KBM-7 (cell line): ENCODE measurements around the gene OR2V2.
"Not testable (repeated sequence)": the region's sequence is repeated elsewhere in the genome, so short reads cannot be mapped to it uniquely, and the experiment has no call there.

Experiments used
- DNase-seq: peaks from one replicate; pipeline ENCODE4 v3.0.0-alpha.2; 2015
- in situ Hi-C: fragments of 300-500 bp; cut with MboI; formaldehyde crosslinking; loops from 2 replicates; pipeline ENCODE4 v1.14.3; 2020; ENCODE audit warnings: low sequenced_read_pairs, low pct_unique_long_range_greater_than_20kb, mixed read lengths

Gene OR2V2

DNA sequence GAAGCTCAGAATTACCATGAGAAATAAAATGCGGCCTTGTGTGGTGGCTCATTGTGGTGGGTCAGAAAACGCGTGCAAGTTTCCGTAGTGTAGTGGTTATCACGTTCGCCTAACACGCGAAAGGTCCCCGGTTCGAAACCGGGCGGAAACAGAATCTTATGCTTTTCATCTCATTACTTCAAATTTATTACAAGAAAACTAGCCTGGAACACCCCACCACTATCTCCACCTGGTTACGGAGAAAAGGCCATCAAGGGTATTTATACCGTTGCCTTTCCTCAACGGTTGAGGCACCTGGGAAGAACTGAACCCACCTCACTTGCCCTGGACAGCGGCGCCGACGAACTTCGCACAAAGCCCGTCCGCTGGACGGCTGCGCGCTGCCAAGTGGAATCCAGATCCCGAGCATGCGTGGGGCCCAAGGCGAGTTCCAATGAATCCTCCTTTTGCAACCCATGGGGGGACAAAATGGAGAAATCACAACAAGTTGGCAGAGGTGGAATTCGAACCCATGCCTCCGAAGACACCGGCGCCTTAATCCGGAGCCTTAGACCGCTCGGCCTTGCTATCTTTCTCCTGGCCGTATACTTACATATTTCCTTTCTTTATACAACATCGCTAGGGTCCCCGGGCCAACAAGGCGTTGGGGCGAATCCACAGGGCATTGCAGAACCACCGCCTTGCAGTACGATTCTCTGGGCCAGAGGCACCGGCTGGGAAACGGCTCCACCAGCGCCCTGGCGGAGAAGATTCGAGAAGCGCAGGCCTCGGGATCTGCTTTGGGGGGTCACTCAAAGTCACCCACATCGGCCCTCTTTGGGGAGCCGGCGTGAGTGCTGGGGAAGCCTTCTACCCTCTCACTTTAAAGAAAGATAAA, 16.9 kb downstream of the OR2V2 start:
- in situ Hi-C loops, result no loop called here
- DNase-seq, result no peak

DNA sequence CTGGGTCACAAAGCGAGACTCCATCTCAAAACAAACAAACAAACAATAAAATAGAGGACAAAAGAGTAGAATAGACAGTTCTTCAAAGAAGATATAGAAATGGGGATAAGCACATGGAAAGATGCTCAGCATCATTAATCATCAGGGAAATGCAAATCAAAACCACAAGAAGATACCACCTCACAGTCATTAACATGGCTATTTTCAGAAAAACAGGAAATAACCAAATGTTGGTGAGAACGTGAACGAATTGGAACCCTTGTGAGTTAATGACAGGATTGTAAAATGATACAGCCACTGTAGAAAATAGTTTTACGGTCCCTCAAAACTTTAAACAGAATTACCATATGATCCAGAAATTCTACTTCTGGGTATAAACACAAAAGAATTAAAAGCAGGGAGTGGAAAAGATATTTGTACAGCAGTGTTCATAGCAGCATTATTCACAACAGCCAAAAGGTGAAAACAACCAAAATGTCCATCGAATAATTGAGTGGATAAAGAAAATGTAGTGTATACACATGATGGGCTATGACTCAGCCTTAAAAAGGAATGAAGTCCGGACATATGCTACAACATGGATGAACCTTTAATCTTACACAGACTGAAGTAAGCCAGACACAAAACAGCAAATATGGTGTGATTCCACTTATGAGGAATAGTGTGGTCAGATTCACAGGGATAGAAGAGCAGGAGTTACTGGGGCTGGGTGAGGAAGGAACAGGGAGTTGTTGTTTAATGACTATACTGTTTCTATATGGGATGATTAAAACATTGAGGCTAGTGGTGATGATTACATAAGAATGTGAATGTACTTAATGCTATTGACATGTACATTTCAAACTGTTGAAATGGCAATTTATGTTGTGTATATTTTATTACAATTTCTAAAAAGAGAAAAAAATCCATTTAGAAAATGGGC, 19.7 kb downstream of the OR2V2 start:
- DNase-seq, result no peak
- in situ Hi-C loops, result no loop called here

DNA sequence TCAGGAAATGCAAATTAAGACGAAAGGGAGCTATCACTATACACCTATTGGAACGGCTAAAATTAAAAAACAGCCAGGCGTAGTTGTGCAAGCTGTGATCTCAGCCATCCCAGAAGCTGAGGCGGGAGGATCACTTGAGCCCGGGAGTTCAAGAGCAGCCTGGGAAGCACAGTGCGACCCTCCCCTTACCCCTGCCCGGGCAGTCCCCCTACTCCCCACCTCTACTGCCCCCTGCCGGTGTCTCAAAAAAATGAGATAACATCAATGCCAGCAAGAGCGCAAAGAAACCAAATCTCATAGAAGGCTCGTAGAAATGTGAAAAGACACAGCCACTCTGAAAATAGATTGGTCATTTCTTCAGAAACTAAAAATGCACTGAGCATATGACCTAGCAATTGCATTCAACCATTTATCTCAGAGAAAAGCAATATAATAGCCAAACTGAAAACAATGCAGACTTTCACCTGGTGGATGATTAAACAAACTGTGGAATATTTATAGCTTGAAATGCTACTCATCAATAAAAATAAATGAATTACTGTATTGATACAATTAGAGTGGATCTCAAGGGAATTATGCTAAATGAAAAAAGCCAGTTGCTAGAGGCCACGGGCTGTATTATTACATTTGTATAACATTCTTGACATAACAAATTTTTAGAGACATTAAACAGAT, 20.6 kb downstream of the OR2V2 start:
- DNase-seq, result peak; percentile 54
- in situ Hi-C loops, result no loop called here

DNA sequence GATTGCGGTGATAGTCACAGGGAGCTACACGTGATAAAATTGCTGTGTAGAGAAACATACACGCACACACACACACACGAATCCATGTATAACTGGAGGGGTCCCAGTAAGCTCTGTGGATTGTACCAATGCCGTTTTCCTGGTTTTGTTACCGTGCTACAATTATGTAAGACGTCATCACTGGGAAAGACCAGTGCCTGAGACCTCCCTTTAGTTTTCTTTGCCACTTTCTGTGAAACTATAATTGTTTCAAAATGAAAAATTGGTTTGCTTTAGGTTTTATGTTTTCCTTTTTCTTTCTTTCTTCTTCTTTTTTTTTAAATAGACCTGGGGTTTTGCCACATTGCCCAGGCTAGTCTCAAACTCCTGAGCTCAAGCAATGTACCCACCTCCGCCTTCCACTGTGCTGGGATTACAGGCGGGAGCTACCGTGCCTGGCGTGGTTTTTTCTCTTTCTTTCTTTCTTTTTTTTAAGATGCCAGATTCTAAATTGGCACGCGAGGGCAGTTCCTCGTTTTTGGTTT, 21.3 kb downstream of the OR2V2 start:
- in situ Hi-C loops, result no loop called here
- no peak for DNase-seq

DNA sequence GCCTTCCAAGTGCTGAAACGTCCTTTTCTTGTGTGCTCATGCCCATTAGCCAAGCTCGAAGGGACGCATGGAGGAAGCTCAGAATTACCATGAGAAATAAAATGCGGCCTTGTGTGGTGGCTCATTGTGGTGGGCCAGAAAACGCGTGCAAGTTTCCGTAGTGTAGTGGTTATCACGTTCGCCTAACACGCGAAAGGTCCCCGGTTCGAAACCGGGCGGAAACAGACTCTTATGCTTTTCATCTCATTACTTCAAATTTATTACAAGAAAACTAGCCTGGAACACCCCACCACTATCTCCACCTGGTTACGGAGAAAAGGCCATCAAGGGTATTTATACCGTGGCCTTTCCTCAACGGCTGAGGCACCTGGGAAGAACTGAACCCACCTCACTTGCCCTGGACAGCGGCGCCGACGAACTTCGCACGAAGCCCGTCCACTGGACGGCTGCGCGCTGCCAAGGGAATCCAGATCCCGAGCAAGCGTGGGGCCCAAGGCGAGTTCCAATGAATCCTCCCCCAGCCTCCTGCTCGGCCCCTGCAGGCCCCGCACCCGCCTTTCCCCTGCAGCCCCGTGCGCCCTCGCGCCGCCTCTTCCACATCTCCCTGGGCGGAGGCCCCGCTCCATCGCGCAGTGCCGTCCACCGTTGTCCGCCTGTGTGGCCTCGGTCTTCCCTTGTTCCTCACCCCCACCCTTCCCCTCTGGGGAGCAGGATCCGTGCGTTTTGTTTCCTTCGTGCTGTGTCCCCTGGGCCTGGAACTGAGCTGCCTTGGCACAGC, 22.3 kb downstream of the OR2V2 start:
- not testable (repeated sequence) for DNase-seq
- in situ Hi-C loops, result loop anchor here (5.0 kb wide), 1 partner anchor 297 kb away; no protein-coding TSS in a partner anchor

DNA sequence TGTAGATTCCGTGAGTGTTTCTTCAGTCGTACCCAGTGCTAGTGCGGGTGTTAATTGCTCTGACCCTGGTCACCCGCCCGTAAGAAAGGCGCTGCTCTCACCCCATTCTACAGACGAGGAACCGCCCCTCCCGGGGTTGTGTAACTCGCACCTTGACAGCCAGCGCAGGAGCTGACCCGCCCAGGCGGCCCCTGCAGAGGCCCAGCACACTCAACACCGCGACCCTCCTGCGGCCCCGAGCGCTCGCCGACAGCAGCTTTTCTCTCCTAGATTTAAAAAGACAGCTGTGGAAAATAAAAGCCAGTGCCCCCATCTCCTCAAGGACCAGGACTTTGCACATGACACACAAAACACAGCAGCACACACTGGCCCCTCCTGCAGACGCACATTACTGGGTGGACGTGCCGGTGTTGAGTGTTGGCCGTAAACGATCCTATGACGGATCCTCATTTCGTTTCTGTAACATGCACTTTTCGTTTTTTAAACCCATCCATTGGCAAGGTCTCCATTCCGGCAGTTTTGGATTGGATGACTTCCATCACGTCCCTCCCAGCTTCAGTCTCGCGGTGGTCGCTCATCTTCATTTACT, 22.9 kb downstream of the OR2V2 start:
- in situ Hi-C loops, result loop anchor here (5.0 kb wide), 1 partner anchor 298 kb away; no protein-coding TSS in a partner anchor

DNA sequence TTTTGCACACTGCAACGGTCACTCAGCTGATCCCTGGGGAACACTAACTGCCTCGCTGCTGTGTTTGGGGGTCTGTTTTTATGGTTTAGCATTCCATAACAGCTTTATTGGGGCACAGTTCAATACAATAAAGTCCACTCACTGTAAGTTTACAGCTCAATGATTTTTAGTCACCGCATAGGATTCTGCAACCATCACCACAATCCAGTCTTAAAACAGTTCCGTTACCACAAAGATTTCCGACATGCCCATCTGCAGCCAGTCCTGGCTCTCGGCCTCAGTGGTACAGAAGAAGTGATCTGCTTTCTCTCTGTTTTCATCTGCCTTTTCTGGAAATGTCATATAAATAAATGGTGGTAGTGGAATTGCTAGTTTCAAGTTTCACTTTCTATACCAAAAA, 23.6 kb downstream of the OR2V2 start:
- no peak for DNase-seq
- in situ Hi-C loops, result loop anchor here (5.0 kb wide), 1 partner anchor 299 kb away; no protein-coding TSS in a partner anchor

More for the DNA sequence above, 22.9 kb downstream of the OR2V2 start:
- no peak for DNase-seq

DNA sequence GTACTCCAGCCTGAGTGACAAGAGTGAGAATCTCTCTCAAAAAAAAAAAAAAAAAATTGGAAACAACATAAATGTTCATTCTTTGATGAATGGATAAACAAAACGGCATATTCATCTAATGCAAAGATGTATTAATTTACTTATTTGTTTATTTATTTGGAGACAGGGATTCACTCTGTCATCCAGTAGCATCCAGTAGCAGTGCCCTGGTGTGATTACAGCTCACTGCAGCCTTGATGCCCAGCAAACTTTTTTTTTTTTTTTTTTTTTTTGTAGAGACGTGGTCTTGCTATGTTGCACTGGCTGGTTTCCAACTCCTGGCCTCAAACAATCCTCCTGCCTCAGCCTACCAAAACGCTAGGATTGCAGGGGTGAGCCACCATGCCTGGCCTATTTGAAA, 24.4 kb downstream of the OR2V2 start:
- in situ Hi-C loops, result loop anchor here (5.0 kb wide), 1 partner anchor 299 kb away; no protein-coding TSS in a partner anchor
- DNase-seq, result no peak

DNA sequence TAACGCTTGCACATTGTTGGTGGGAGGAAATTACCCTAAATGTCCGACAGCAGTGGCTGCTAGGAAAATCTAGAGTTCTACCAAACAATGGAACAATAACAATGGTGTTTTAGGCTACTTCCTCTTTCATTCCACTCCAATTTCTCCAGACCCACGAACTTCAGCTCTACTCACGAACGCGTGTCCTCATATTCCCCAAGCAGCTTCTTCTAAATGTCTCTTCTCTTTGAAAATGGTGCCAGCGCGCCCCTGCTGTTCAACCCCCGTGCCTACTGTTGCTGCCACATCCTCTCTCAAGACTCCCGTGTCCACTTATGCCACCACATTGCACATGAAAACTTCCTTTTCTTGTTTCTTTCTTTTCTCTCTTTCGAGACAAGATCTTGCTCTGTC, 25.6 kb downstream of the OR2V2 start:
- peak; percentile 84 for DNase-seq
- in situ Hi-C loops, result loop anchor here (5.0 kb wide), 1 partner anchor 301 kb away; no protein-coding TSS in a partner anchor

DNA sequence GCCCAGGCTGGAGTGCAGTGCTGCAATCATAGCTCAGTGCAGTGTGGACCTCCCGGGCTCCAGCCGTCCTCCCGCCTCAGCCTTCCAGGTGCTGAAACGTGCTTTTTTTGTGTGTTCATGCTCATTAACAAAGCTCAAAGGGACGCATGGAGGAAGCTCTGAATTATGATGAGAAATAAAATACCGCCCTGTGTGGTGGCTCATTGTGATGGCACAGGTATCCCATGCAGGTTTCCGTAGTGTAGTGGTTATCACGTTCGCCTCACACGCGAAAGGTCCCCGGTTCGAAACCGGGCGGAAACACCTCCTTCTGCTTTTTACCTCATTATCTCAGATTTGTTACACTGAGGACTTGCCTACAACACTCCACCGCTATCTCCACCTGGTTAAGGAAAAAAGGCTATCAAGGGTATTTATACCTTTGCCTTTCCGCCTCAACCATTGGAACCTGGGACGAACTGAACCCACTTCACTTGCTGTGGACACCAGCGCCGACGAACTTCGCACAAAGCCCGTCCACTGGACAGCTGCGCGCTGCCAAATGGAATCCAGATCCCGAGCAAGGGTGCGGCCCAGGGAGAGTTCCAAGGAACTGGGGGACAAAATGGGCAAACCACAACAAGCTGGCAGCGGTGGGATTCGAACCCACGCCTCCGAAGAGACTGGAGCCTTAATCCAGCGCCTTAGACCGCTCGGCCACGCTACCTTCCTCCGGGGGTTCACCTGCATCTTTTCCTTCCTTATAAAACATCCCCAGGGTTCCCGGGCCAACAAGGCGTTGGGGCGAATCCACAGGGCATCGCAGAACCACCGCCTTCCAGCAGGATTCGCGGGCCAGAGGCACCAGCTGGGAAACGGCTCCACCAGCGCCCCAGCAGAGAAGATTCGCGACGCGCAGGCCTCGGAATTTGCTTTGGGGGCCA, 26.3 kb downstream of the OR2V2 start:
- in situ Hi-C loops, result loop anchor here (5.0 kb wide), 1 partner anchor 301 kb away; no protein-coding TSS in a partner anchor
- peak; percentile 88 for DNase-seq

DNA sequence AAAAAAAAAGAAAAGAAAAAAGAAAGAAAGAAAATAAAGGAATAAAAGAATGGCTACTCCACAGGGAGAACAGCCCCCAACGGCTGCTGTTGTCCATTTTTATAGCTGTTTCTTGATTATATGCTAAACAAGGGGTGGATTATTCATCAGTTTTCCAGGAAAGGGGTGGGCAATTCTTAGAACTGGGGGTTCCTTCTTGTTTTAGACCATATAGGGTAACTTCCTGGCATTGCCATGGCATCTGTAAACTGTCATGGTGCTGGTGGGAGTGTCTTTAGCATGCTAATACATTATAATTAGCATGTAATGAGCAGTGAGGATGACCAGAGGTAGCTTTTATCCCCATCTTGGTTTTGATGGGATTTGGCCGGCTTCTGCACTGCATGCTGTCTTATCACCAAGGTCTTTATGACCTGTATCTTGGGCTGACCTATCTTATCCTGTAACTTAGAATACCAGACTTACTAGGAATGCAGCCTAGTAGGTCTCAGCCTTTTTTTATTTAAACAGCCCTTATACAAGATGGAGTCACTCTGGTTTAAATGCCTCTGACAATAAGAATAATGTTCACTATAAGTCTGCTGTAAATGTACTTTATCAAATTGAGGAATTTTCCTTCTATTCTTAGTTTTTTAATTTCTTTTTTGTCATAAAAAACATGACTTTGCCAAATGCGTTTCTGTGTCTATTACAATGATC, 29.0 kb downstream of the OR2V2 start:
- no peak for DNase-seq
- in situ Hi-C loops, result no loop called here

DNA sequence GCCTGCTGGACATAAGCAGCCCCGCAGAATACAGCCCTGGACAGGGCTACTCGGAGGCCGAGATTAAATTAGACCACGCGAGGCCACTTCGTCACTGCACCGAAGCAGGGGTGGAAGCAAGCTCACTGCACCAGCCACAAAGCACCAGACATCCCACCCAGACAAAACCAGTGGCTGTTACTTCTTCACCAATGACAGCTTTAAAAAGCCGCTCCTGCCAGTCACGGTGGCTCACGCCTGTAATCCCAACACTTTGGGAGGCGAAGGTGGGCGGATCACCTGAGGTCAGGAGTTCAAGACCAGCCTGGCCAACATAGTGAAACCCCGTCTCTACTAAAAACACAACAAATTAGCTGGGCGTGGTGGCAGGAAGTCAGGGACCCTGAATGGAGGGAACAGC, 30.2 kb downstream of the OR2V2 start:
- in situ Hi-C loops, DNase-seq: not testable (repeated sequence)

DNA sequence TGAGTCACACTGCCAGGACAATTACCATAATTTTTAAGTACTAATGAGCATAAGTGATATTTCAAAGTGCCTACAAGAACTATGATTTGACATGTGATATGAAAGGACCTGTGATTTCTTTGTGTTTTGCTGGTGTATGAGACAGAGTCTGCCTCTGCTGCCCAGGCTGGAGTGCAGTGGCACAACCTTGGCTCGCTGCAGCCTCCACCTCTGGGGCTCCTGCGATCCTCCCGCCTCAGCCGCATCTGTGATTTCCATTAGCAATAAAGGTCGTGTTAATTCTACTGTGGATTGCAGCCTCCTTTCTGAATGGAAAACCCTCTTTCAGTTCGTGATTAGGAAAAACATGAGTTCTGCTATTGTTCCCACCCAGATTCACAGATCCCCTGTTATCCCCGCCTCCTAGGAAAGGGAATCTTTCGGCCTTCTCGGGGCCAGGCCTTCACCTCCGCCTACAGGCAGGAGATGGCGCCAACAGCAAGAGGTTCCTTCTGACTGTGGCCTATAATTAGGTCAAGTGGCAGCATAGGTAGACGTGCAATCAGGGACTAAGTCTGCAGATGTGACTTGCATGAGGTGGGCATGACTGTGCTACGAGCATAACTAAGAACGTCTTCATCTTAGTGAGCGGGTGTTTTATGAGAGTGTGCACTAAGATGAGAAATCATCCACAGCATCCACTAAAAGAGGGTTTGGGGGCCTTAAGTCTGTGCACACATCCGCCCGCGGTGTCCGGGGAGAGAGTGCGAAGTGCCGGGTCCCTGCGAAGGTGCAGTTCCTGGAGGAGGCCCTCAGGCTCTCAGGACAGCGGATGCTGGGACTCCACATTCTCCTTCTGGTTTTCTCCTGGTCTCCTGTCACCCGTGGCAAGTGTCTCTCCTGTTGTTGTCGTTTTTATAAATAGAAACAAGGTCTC, 34.5 kb downstream of the OR2V2 start:
- in situ Hi-C loops, result no loop called here
- DNase-seq, result peak; percentile 81

DNA sequence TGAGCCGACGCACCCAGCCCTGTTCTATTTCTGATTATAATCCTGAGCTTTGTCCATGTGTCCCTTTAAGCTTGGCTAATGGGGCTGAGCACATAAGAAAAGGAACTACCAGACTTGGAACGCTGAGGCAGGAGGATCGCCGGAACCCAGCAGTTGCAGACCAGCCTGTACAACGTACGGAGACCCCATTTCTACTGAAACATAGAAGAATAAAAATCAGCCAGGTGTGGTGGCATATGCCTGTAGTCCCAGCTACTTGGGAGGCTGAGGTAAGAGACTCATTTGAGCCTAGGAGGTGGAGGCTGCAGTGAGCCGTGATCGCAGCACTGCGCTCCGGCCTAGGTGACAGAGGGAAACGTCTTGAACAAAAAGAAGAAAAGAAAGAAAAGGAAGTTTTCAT, 35.3 kb downstream of the OR2V2 start:
- in situ Hi-C loops, result no loop called here
- DNase-seq, result no peak

DNA sequence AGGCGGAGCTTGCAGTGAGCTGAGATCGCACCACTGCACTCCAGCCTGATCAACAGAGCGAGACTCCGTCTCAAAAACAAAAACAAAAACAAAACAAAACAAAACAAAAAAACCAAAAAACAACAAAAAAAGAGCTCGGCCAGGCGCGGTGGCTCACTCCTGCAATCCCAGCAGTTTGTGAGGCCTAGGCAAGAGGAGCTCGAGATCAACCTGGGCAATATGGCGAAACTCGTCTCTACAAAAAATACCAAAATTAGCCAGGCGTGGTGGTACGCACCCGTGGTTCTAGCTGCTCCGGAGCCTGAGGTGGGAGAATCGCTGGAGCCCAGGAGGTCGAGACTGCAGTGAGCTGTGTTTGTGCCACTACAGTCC, 37.4 kb downstream of the OR2V2 start:
- DNase-seq, result no peak
- in situ Hi-C loops, result no loop called here
